Measurements from ENCODE around the gene REV3L.
"Not testable (repeated sequence)": the region's sequence is repeated elsewhere in the genome, so short reads cannot be mapped to it uniquely, and the experiment has no call there.

Gene REV3L

GRCh38 chr6:111478749-111479148, 4.3 kb downstream of the REV3L start:
- Histone ChIP-seq H3K4me3 (peak overlapping the region; percentile 13), H3K27ac (0 out of 2 replicates have a peak overlapping the region, but pooled peaks have one; percentile 45), H3K9me3 (ENCODE audit: low read depth, low read length) (no peaks in the 10 kb centered on the region), H3K9ac (ENCODE audit: insufficient read length) (no peak overlapping the region), H3K36me3 (ENCODE audit: insufficient read depth, low read length) (no peaks in the 10 kb centered on the region)
- TF ChIP-seq POLR2AphosphoS5 (IDR thresholded peaks at IDR 0.05; ENCODE audit: borderline replicate concordance, low read depth, low read length) (no peak), FOXP2 (optimal IDR thresholded peaks at IDR 0.05; ENCODE audit: control extremely low read depth, extremely low read length, insufficient read depth) (no peak), EZH2 (IDR thresholded peaks at IDR 0.05) (no peak)
- DNase-seq (ENCODE audit: low read depth, low spot score), result no peak

- H3K36me3 ChIP-seq (ENCODE audit: insufficient read depth, low read length), result no peaks in the 10 kb centered on the region
- no peak for TF ChIP-seq FOXP2 (optimal IDR thresholded peaks at IDR 0.05; ENCODE audit: control extremely low read depth, extremely low read length, insufficient read depth)
- TF ChIP-seq EZH2 (IDR thresholded peaks at IDR 0.05), result no peak
- no peak for TF ChIP-seq POLR2AphosphoS5 (IDR thresholded peaks at IDR 0.05; ENCODE audit: borderline replicate concordance, low read depth, low read length)
- no peaks in the 10 kb centered on the region for H3K9me3 ChIP-seq (ENCODE audit: low read depth, low read length)
- H3K4me3 ChIP-seq, result no peak overlapping the region
- H3K9ac ChIP-seq (ENCODE audit: insufficient read length), result no peak overlapping the region
- no peak for DNase-seq (ENCODE audit: low read depth, low spot score)
- peak overlapping the region; percentile 37; the same call in 1 of the 2 replicates for H3K27ac ChIP-seq
Measured at GRCh38 chr6:111478064-111478476, 4.9 kb downstream of the REV3L start.

GRCh38 chr6:111477481-111477938, 5.5 kb downstream of the REV3L start:
- no peak for TF ChIP-seq FOXP2 (optimal IDR thresholded peaks at IDR 0.05; ENCODE audit: control extremely low read depth, extremely low read length, insufficient read depth)
- no peak for TF ChIP-seq POLR2AphosphoS5 (IDR thresholded peaks at IDR 0.05; ENCODE audit: borderline replicate concordance, low read depth, low read length)
- TF ChIP-seq EZH2 (IDR thresholded peaks at IDR 0.05), result no peak
- H3K9ac ChIP-seq (ENCODE audit: insufficient read length), result no peak overlapping the region
- no peak for DNase-seq (ENCODE audit: low read depth, low spot score)

GRCh38 chr6:111476061-111476460, 7.0 kb downstream of the REV3L start:
- H3K27ac ChIP-seq, result peak overlapping the region; percentile 23; the same call in 1 of the 2 replicates
- not testable (repeated sequence) for H3K9me3 ChIP-seq (ENCODE audit: low read depth, low read length); H3K4me3 ChIP-seq; DNase-seq (ENCODE audit: low read depth, low spot score); H3K36me3 ChIP-seq (ENCODE audit: insufficient read depth, low read length); H3K9ac ChIP-seq (ENCODE audit: insufficient read length)

More at GRCh38 chr6:111477481-111477938, 5.5 kb downstream of the REV3L start:
- Histone ChIP-seq H3K36me3 (ENCODE audit: insufficient read depth, low read length) (no peaks in the 10 kb centered on the region), H3K9me3 (ENCODE audit: low read depth, low read length) (no peaks in the 10 kb centered on the region), H3K27ac (no peak overlapping the region), H3K4me3 (no peak overlapping the region)

GRCh38 chr6:111474771-111475170, 8.2 kb downstream of the REV3L start:
- H3K36me3 ChIP-seq (ENCODE audit: insufficient read depth, low read length), result no peaks in the 10 kb centered on the region
- no peak for TF ChIP-seq POLR2AphosphoS5 (IDR thresholded peaks at IDR 0.05; ENCODE audit: borderline replicate concordance, low read depth, low read length)
- no peak for TF ChIP-seq FOXP2 (optimal IDR thresholded peaks at IDR 0.05; ENCODE audit: control extremely low read depth, extremely low read length, insufficient read depth)
- TF ChIP-seq EZH2 (IDR thresholded peaks at IDR 0.05), result no peak

GRCh38 chr6:111474106-111474505, 8.9 kb downstream of the REV3L start:
- no peaks in the 10 kb centered on the region for H3K9me3 ChIP-seq (ENCODE audit: low read depth, low read length)
- H3K9ac ChIP-seq (ENCODE audit: insufficient read length), result no peak overlapping the region
- H3K27ac ChIP-seq, result 0 out of 2 replicates have a peak overlapping the region, but pooled peaks have one; percentile 25
- TF ChIP-seq POLR2AphosphoS5 (IDR thresholded peaks at IDR 0.05; ENCODE audit: borderline replicate concordance, low read depth, low read length), result no peak
- no peak for TF ChIP-seq FOXP2 (optimal IDR thresholded peaks at IDR 0.05; ENCODE audit: control extremely low read depth, extremely low read length, insufficient read depth)
- no peak for TF ChIP-seq EZH2 (IDR thresholded peaks at IDR 0.05)
- H3K36me3 ChIP-seq (ENCODE audit: insufficient read depth, low read length), result no peaks in the 10 kb centered on the region
- no peak overlapping the region for H3K4me3 ChIP-seq
- DNase-seq (ENCODE audit: low read depth, low spot score), result no peak

More at GRCh38 chr6:111474771-111475170, 8.2 kb downstream of the REV3L start:
- peak overlapping the region; percentile 25; the same call in 1 of the 2 replicates for H3K27ac ChIP-seq
- no peak overlapping the region for H3K4me3 ChIP-seq
- no peak for DNase-seq (ENCODE audit: low read depth, low spot score)
- no peaks in the 10 kb centered on the region for H3K9me3 ChIP-seq (ENCODE audit: low read depth, low read length)
- H3K9ac ChIP-seq (ENCODE audit: insufficient read length), result no peak overlapping the region

- Histone ChIP-seq H3K9me3 (ENCODE audit: low read depth, low read length) (no peaks in the 10 kb centered on the region), H3K9ac (ENCODE audit: insufficient read length) (no peak overlapping the region), H3K27ac (no peak overlapping the region), H3K4me3 (no peak overlapping the region), H3K36me3 (ENCODE audit: insufficient read depth, low read length) (no peaks in the 10 kb centered on the region)
- TF ChIP-seq EZH2 (IDR thresholded peaks at IDR 0.05) (no peak), FOXP2 (optimal IDR thresholded peaks at IDR 0.05; ENCODE audit: control extremely low read depth, extremely low read length, insufficient read depth) (no peak), POLR2AphosphoS5 (IDR thresholded peaks at IDR 0.05; ENCODE audit: borderline replicate concordance, low read depth, low read length) (no peak)
- no peak for DNase-seq (ENCODE audit: low read depth, low spot score)
Measured at GRCh38 chr6:111472933-111473435, 10.0 kb downstream of the REV3L start.

- Histone ChIP-seq H3K4me3 (no peak overlapping the region), H3K27ac (no peak overlapping the region), H3K9me3 (ENCODE audit: low read depth, low read length) (no peaks in the 10 kb centered on the region), H3K9ac (ENCODE audit: insufficient read length) (no peak overlapping the region), H3K36me3 (ENCODE audit: insufficient read depth, low read length) (no peaks in the 10 kb centered on the region)
- DNase-seq (ENCODE audit: low read depth, low spot score), result no peak
- TF ChIP-seq EZH2 (IDR thresholded peaks at IDR 0.05) (no peak), FOXP2 (optimal IDR thresholded peaks at IDR 0.05; ENCODE audit: control extremely low read depth, extremely low read length, insufficient read depth) (no peak), POLR2AphosphoS5 (IDR thresholded peaks at IDR 0.05; ENCODE audit: borderline replicate concordance, low read depth, low read length) (no peak)
Measured at GRCh38 chr6:111471958-111472357, 11.1 kb downstream of the REV3L start.

- Histone ChIP-seq H3K9ac (ENCODE audit: insufficient read length) (no peak overlapping the region), H3K36me3 (ENCODE audit: insufficient read depth, low read length) (no peaks in the 10 kb centered on the region), H3K9me3 (ENCODE audit: low read depth, low read length) (no peaks in the 10 kb centered on the region), H3K4me3 (no peak overlapping the region), H3K27ac (no peak overlapping the region)
- no peak for DNase-seq (ENCODE audit: low read depth, low spot score)
- TF ChIP-seq FOXP2 (optimal IDR thresholded peaks at IDR 0.05; ENCODE audit: control extremely low read depth, extremely low read length, insufficient read depth), result no peak
- TF ChIP-seq EZH2 (IDR thresholded peaks at IDR 0.05), result no peak
- TF ChIP-seq POLR2AphosphoS5 (IDR thresholded peaks at IDR 0.05; ENCODE audit: borderline replicate concordance, low read depth, low read length), result no peak
Measured at GRCh38 chr6:111471533-111471932, 11.5 kb downstream of the REV3L start.

Data from SK-N-MC (cell line).